GM19328 (cell line): ENCODE results near the gene MPHOSPH8.

Experiments
- ATAC-seq: cut with Tn5 transposase; IDR thresholded peaks from one replicate; pipeline ENCODE4 v1.9.1; 2021; ENCODE audit warnings: mild to moderate bottlenecking, moderate library complexity; ENCODE audit not compliant: unreplicated experiment

Gene MPHOSPH8

GRCh38 chr13:19633479-19634255 lies at the start of gene MPHOSPH8:
TSS of gene MPHOSPH8 (plus strand) at chr13:19633659. CDS start at chr13:19633749, 90 bp downstream.
- peak; percentile 99 for ATAC-seq

GRCh38 chr13:19586904-19587634 lies 46.4 kb upstream of the MPHOSPH8 start:
- peak; percentile 54 for ATAC-seq

- peak; percentile 63 for ATAC-seq
Observed at GRCh38 chr13:19587635-19588300, 45.7 kb upstream of the MPHOSPH8 start.

DNA sequence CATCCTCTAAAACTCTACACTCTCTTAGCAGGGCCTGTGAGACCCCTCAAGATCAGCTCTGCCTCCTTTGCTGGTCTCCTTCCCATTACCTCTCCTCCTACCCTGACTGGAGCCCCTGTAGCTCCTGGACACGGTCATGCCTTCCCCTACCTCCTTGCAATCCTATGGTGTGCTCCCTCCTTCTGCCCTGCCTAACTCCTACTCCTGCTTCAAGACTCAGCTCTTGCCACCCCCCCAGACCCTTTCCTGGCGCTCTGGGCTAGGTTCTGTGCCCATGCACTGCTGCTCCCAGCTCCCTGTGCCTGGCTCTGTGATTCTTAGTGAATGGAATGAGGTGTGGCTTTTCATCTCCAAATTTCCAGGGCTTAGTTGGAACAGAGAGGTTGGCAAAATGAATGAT lies 44.1 kb upstream of the MPHOSPH8 start:
- no peak for ATAC-seq

GRCh38 chr13:19590423-19590822 lies 43.0 kb upstream of the MPHOSPH8 start:
- ATAC-seq: no peak

DNA sequence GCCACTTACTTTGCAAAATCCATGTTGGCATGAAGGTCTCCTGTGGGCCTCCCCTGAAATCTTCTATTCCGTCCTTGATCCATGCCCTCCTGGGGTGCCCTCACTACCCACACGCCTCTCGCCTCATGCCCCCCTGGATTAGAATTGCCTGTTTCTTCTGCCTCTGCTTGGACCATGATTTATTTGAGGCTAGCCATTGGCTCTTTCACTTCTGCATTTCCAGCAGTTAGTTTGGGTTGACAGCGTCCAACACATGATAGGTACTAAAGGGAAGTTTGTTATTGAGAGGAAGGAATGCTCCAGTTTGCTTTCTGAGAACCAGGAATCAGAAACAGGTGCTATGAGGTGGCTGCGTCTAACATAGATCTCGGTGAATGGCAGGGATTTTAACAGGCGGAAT lies 41.6 kb upstream of the MPHOSPH8 start:
- ATAC-seq: no peak

DNA sequence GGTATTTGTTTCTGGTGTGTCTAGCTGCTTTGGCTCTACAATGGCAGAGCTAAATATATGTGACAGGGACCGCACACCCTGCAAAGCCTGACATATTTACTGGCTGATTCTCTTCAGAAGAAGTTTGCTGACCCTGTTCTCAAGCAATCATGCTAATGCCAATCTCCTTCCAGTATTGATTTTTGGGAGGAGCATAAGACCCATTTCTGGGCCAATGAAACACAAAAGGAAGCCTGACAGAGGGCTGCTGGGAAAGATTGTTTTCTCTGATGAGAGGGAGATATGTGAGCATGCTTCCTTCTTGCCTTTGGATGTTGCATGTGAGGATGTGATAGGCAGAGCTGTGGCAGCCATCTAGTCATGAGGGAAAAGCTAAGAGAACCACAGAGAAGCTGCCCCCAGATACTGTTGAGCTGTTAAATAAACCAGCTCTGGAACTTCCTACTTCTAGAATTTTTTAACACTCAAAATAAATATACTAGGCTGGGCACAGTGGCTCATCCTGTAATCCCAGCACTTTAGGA lies 40.7 kb upstream of the MPHOSPH8 start:
- no peak for ATAC-seq

GRCh38 chr13:19596086-19596485 lies 37.4 kb upstream of the MPHOSPH8 start:
- no peak for ATAC-seq

GRCh38 chr13:19596960-19597361 lies 36.5 kb upstream of the MPHOSPH8 start:
- no peak for ATAC-seq

- ATAC-seq: no peak
Observed at GRCh38 chr13:19597523-19597922, 35.9 kb upstream of the MPHOSPH8 start.

DNA sequence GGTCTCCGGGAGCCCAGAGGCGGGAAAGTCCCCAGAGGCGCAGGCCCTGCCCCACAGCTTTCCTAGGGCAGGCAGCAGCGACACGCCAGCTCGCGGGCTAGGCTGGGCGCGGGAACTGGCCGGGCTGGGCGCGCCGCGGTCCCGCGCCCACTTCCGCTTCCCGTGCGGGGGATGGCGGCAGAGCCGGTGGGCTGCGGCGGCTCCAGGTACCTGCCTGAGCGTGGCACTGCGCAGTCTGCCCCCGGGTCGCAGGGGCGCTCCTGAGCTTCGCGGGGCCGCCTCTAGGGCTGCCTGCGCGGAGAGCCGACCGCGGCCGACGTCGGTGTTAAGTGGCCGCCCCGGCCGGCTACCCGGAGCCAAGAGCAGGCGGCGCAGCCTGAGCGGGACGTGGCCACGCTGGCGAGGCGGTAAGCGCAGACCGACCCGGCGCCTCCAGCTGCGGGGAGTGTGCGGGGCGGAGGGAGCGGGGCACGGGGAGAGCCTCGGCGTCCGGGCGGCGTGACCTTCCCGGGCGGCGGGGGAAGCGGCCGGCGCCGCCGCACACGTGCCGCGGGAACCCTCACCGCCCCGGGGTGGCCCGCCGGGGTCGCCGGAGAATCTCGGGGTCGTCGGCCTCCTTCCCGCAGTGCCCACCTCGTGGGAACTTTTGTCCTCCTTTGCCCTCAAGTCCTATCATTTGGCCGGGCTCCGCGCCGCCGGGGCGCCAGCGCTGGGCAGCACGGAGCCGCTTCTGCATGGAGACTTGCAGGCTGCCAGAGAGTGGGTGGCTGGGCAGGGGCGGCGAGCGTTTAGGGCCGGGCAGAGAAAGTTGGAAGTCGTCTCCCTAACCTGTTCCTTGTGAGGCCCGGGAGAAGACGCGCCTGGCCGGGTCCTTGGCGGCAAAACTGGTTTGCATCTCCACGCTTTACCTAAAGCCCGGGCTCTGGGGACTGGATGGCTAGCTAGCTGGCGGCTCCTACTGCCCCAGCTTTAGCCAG lies 31.4 kb upstream of the MPHOSPH8 start:
- ATAC-seq: peak; percentile 85

GRCh38 chr13:19604306-19604705 lies 29.2 kb upstream of the MPHOSPH8 start:
- ATAC-seq: no peak

- ATAC-seq: no peak
Observed at GRCh38 chr13:19605161-19605955, 28.1 kb upstream of the MPHOSPH8 start.

- ATAC-seq: no peak
Observed at GRCh38 chr13:19606152-19606551, 27.3 kb upstream of the MPHOSPH8 start.

- no peak for ATAC-seq
Observed at GRCh38 chr13:19606737-19607136, 26.7 kb upstream of the MPHOSPH8 start.

- no peak for ATAC-seq
Observed at GRCh38 chr13:19607523-19608078, 25.9 kb upstream of the MPHOSPH8 start.

DNA sequence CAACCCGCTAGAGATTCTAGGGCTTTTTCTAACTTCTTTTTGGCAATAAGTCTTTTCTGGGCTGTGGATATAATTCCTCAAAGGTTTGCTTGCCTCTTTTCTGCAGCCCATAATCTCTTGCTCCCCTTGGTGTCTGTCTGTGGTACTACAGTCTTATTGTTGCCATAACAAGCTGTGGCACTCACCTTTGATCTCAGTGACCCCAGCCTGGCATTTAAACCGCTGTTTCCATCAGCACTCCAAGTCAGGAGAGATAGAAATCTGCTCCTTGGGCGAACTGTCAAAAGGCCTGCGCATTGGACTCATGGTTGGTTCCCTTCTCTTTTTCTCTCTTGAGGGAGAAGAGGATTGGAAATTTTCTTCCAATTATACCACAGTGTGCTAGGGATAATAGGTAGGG lies 14.5 kb upstream of the MPHOSPH8 start:
- no peak for ATAC-seq

DNA sequence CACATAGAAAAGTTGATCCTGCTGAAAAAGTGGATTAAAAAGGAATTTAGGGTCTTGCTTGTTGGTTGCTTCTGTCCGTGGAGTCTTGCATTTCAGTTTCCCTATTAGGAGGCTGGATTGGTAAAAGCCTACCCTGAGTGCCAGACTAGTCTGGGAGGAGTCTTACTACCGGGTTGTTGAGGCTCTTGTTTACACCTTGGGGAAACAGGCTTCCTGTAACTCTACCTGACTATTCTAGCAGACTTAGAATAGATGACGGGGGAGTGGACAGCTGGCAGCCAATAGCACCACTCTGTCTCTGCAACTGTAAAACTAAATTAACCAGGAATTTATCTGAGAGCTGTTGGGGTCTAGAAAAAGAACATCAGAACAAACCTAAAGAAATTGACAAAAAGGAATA lies 11.3 kb upstream of the MPHOSPH8 start:
- ATAC-seq: no peak

DNA sequence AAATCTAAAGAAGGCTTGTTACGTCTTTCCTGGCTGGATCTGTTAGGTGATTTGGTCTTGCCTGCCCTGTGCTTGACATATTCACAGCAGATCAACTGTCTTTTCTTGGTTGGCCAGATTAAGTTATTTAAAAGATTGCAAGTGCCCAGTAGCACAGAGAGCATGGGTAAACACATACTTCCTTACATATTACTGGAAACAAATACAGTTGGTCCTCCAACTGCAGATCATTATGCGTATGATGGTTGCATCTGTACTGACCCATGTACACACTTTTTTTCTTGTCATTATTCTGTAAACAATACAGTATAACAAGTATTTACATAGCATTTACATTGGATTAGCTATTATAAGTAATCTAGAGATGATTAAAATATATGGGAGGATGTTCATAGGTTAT lies 9.2 kb upstream of the MPHOSPH8 start:
- ATAC-seq: no peak
